ENCODE results near the gene DFFA.

GRCh38 chr1:10431070-10431730 lies 41.1 kb downstream of the DFFA start:
- no peak for TF ChIP-seq POLR2A (IDR thresholded peaks at IDR 0.05)
- no peak for TF ChIP-seq CTCF (IDR thresholded peaks at IDR 0.05)
